Mucosa of rectum (tissue), 2 donors: ENCODE measurements around the gene CGB2.
A peak's percentile ranks its signal among the peaks of the same experiment; 100 is the strongest.

Source experiments
- H3K27ac ChIP-seq, 2 donors: one replicate each; pipeline ENCODE4 v1.7.0; 2013; ENCODE audit warnings: inconsistent platforms in 2 of 2, low read depth in 2 of 2, low read length in 2 of 2
- H3K27me3 ChIP-seq, 2 donors: one replicate each; pipeline ENCODE4 v1.7.0; 2013; ENCODE audit warnings: low read length in 2 of 2; ENCODE audit not compliant: control insufficient read depth in 2 of 2, insufficient read depth in 2 of 2
- H3K36me3 ChIP-seq, 2 donors: one replicate each; pipeline ENCODE4 v1.7.0; 2013; ENCODE audit warnings: low read length in 2 of 2; ENCODE audit not compliant: control insufficient read depth in 2 of 2, insufficient read depth in 2 of 2
- H3K4me1 ChIP-seq, 2 donors: one replicate each; pipeline ENCODE4 v1.7.0; 2013; ENCODE audit warnings: low read length in 2 of 2, mild to moderate bottlenecking in 1 of 2; ENCODE audit not compliant: control insufficient read depth in 2 of 2, insufficient read depth in 2 of 2
- H3K4me3 ChIP-seq, 2 donors: one replicate each; pipeline ENCODE4 v1.7.0; 2013; ENCODE audit warnings: low read length in 2 of 2
- H3K9ac ChIP-seq, 2 donors: one replicate each; pipeline ENCODE4 v1.7.0; 2013; ENCODE audit warnings: low read length in 2 of 2, low read depth in 1 of 2, mild to moderate bottlenecking in 1 of 2
- H3K9me3 ChIP-seq, 2 donors: one replicate each; pipeline ENCODE4 v1.7.0; 2013; ENCODE audit warnings: low read length in 2 of 2; ENCODE audit not compliant: control insufficient read depth in 2 of 2
- donor health status: healthy.
- donor health status: Normal muscosa, but diverticular disease.

CGB2 gene

DNA sequence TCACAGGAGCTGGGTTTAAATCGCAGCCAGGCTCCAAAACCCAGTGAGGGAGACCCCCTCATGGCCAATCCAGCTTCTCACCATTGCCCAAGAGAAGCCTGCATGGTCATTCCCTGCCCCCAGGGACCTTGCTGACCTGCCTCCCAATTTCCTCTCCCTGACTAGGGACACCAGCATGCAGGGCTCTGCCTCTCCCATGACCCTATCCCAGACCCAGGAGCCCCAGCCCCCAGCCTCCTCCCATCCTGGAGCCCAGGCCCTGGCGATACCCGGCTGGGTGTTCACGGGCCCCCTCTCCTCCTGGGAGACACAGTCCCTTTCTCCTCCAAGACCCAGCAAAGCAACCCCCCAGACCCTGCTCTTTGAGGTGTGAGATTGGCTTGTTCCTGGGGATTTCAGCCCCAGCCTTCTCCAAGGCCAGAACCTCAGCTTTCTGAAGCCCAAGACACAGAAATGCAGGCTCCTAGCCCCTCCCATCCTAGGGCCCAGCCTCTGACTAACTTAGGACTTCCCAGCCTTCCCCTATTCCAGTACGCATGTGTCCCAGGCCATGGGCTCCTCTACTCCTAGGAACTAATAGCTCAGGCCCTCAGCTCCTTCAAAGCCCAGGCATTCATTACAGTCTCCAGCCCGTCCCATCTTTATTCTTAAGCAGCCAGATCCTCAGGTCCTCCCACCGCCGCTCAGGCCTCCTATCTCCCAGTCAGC is 39.7 kb upstream of the CGB2 start:
- Histone ChIP-seq H3K9ac (peak overlapping the region; percentile 87 to 95), H3K4me3 (peak overlapping the region; percentile 88 to 99), H3K27me3 (no peaks in the 10 kb centered on the region), H3K27ac (peak overlapping the region; percentile 98), H3K4me1 (peaks cover 16% of the 10 kb centered on the region in 2 donors), H3K36me3 (peaks cover 0 to 19% of the 10 kb centered on the region in 2 donors), H3K9me3 (no peaks in the 10 kb centered on the region)

DNA sequence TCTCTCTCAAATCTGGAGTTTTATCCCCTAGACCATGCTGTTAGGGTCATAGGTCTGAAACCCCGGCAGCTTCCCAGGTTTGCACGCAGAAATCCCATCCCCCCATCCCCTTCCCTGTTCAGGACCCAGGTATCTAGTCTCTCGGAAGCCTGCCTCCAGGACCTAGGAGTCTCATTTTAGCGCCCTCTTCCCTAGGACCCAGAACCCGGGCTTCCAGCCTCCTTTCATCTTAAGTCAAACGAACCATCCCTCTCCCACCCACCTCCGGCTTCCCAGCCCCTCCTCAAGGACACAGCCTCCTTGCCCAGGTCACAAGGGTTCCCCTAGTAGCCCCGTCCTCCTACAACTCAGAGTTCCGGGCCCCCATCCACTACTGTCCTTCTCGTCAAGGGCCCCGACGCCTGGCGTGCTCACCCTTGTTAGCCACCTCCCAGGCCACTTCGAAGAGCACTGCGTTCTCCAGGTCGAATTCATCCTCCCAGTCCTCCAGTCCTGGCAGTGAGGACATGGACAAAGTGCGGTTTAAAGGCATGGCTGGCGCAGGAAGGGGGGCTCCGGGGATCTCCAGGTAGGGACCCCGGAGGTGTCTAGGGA is 39.0 kb upstream of the CGB2 start:
- H3K9ac ChIP-seq, result peak overlapping the region; percentile 87 to 95
- H3K27ac ChIP-seq, result peak overlapping the region; percentile 98
- H3K4me3 ChIP-seq, result peak overlapping the region; percentile 88 to 99
- no peaks in the 10 kb centered on the region for H3K27me3 ChIP-seq
- peaks cover 0 to 16% of the 10 kb centered on the region in 2 donors for H3K36me3 ChIP-seq
- H3K4me1 ChIP-seq, result peaks cover 16% of the 10 kb centered on the region in 2 donors
- H3K9me3 ChIP-seq, result no peaks in the 10 kb centered on the region

DNA sequence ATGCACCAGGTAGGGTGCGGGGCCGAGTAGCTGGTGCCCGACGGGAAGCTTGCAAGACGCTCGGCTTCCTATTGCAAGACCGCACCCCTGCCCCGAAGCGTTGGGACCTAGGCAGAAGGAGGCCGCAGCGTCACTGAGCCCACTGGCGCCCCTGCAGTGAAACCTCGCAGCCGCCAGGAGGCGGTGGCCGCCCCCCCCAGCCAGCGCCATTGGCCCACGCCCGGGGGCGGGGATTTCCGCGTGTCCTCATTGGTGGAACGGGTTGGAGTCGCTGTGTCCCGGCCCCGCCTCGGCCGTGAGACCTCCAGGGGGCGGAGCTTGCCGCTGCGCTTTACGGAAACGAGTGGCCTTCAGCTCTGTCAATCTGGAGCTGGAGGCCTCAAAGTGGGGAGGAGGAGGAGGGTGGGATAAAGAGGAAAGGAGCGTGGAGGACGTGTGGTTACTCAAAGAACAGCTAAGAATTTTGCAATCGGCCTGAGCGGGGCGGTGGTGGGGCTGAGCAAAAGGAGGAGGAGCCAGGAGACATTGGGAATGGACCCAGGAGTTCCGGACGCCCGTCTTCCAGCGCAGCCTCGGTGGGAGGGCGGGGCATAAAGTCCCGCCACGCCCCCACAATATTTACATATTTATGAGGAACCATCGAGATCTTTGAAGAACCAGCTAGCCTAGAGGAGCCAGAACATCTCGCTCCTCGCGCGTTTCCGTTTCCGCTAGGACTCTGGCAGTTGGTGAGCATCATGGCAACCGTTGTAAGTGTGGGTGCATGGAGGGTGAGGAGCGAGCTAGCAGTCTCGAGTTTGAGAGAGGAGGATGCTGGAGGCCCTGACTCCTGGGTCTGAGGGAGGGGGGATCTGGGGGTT is 38.3 kb upstream of the CGB2 start, which contains the start of the genes GYS1 and RUVBL2:
GYS1 (minus strand) TSS at position 135 of the 860 bp plus-strand sequence. CDS start 197 bp downstream, outside the sequence.
RUVBL2 (plus strand) TSS at position 713 of the 860 bp plus-strand sequence; CDS start at position 738, 25 bp downstream.
- Histone ChIP-seq H3K36me3 (peaks cover 0 to 11% of the 10 kb centered on the region in 2 donors), H3K4me1 (peaks cover 16% of the 10 kb centered on the region in 2 donors), H3K9me3 (no peaks in the 10 kb centered on the region), H3K27ac (peak within 1 kb of the TSS; percentile 98), H3K4me3 (peak within 1 kb of the TSS; percentile 89 to 99), H3K27me3 (no peaks in the 10 kb centered on the region), H3K9ac (peak within 1 kb of the TSS; percentile 87 to 95)

DNA sequence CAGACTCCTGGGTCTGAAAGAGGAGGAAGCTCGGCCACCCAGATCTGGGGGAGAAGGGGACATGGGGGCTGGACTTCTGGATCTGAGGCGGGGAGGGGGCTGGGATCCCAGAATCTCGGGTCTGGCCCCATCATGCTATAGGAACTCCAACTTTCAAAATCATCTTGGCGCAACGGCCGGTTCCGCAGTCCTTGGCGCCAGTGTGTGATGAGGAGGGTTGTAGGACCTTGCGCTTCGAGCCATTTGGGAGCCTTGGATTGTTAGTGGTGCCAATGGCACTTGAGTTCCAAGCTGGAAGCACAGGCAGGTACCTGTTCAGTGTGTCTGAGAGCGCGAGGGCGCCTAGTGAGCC is 37.7 kb upstream of the CGB2 start:
- peak overlapping the region; percentile 89 to 99 for H3K4me3 ChIP-seq
- H3K9me3 ChIP-seq, result no peaks in the 10 kb centered on the region
- H3K4me1 ChIP-seq, result peaks cover 16% of the 10 kb centered on the region in 2 donors
- H3K27me3 ChIP-seq, result no peaks in the 10 kb centered on the region
- peak overlapping the region; percentile 84 to 95 for H3K9ac ChIP-seq
- peaks cover 0 to 6% of the 10 kb centered on the region in 2 donors for H3K36me3 ChIP-seq
- H3K27ac ChIP-seq, result peak overlapping the region; percentile 98

DNA sequence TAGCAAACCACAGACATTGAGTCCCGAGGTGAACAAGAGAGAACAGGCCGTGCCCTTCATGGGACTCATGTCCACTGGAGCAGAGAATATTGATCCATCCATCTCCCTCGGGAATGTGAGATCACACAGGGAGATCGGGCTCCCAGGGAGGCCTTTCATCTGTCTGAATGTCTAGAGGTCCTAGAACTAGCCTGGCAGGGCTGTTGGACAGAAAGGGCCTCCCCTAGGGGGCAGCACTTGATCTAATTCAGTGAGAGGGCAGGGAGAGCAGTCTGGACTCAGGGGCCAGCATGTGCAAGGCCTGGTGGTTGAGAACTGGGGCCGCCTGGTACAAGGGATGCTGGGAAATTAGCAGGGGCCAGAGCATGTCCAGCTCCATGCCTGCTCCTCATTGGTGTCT is 33.7 kb upstream of the CGB2 start:
- H3K27ac ChIP-seq, result no peak overlapping the region
- H3K4me1 ChIP-seq, result peaks cover 4 to 6% of the 10 kb centered on the region in 2 donors
- H3K27me3 ChIP-seq, result no peaks in the 10 kb centered on the region
- H3K4me3 ChIP-seq, result no peak overlapping the region
- H3K9ac ChIP-seq, result no peak overlapping the region
- peaks cover 0 to 5% of the 10 kb centered on the region in 2 donors for H3K36me3 ChIP-seq
- no peaks in the 10 kb centered on the region for H3K9me3 ChIP-seq

DNA sequence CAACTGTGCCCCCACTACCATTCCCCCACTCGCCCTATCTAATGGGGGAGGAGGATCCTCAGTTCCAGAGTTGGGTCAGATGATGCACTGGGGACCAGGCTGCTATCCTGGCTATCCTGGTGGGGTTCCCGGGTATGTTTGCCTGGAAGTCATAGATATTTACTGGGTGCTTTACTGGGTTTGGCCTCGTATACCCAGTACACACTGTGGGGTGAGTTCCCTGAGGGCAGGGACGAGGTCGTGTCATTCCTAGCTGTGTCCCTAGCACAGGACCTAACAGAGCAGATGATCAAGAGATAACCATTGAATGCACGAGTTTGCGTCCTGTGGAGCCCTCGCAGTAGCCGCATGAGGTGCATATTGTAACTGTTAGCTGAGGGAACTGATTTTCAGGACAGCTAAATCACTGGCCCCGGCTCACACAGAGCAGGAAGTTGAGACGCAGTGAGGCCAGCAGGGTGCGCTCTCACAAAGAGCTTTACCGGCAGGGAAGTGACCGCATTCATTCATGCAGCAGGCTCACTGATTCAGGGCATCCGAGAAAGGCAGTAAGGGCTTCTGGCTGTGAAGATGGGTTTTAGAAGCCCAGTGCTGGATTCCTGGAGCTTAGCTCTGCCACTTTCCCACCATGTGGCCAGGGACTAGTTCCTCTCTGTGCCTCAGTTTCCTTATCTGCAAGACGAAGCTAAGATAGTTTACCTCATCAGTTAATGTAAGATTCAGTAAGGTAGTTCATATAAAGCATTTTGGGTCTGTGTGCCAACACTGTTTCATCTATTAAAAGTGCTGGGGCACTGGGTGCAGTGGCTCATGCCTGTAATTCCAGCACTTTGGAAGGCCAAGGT is 32.0 kb upstream of the CGB2 start:
- no peaks in the 10 kb centered on the region for H3K4me1 ChIP-seq

DNA sequence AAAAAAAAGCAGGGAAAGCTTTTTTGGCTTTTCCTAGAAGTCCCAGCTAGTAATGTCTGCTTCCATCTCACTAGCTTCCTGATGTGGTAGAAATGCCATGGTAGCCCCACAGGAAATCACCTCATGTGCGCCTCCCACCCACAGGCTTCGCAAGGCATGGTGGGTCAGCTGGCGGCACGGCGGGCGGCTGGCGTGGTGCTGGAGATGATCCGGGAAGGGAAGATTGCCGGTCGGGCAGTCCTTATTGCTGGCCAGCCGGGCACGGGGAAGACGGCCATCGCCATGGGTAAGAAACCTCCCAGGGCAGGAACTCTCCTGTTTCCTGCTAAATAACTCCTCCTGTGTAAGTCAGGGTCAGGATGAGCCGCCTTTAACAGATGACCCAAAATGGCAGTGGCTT is 27.6 kb upstream of the CGB2 start:
- no peak overlapping the region for H3K27ac ChIP-seq
- H3K27me3 ChIP-seq, result no peaks in the 10 kb centered on the region
- H3K4me3 ChIP-seq, result no peak overlapping the region
- H3K9ac ChIP-seq, result no peak overlapping the region
- no peaks in the 10 kb centered on the region for H3K9me3 ChIP-seq
- H3K4me1 ChIP-seq, result no peaks in the 10 kb centered on the region
- H3K36me3 ChIP-seq, result peaks cover 32 to 44% of the 10 kb centered on the region in 2 donors

More for the DNA sequence above, 32.0 kb upstream of the CGB2 start:
- no peaks in the 10 kb centered on the region for H3K27me3 ChIP-seq
- no peak overlapping the region for H3K4me3 ChIP-seq
- H3K9ac ChIP-seq, result no peak overlapping the region
- H3K27ac ChIP-seq, result no peak overlapping the region
- no peaks in the 10 kb centered on the region for H3K9me3 ChIP-seq
- peaks cover 8 to 19% of the 10 kb centered on the region in 2 donors for H3K36me3 ChIP-seq

DNA sequence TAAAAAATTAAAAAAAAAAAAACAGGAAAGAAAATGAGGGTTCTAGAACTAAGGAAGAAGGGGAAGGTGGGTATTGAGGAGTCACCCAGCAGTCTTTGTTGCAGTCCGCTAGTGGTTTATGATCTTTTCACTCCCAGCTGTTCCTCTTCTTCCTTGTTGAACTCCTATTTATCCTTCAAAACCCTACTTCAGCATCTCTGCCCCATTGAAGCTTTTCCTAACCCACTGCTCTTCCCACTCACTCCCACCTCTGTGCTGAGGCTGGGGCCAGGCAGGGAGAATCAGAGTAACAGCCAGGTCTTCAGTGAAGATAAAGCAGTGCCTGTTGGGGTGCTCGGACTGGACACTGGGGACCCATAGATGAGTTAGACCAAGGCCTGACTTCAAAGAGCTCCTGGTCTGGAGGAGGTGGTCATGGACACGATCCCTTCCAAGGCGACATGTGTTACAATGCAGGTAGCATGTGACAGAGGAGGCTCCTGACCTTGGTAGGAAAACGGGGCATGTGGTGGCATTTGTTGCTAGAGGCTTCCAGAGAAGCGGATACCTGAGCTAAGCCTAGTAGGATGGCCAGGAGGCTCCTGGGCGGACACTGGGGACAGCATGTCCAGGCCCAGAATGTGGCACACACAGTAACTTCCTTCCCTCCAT is 26.6 kb upstream of the CGB2 start:
- Histone ChIP-seq H3K36me3 (peaks cover 39 to 52% of the 10 kb centered on the region in 2 donors), H3K9me3 (no peaks in the 10 kb centered on the region), H3K27ac (no peak overlapping the region), H3K4me1 (no peaks in the 10 kb centered on the region), H3K9ac (no peak overlapping the region), H3K4me3 (no peak overlapping the region), H3K27me3 (no peaks in the 10 kb centered on the region)

DNA sequence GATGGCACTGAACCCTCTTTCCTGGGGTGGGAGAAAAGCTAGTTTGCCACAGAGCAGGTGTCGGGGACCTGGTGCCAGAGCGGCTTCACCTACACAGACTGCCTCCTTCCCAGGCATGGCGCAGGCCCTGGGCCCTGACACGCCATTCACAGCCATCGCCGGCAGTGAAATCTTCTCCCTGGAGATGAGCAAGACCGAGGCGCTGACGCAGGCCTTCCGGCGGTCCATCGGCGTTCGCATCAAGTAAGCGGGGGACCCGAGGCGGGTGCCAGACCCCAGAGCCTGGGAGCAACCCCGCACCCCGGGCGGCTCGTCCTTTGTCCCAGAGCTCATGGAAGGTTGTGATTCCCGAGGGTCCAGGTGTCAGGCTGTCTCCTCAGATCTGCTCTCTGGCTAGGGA is 24.8 kb upstream of the CGB2 start:
- no peaks in the 10 kb centered on the region for H3K27me3 ChIP-seq
- H3K9ac ChIP-seq, result no peak overlapping the region
- H3K36me3 ChIP-seq, result peaks cover 46 to 65% of the 10 kb centered on the region in 2 donors
- H3K4me3 ChIP-seq, result no peak overlapping the region
- H3K4me1 ChIP-seq, result no peaks in the 10 kb centered on the region
- H3K27ac ChIP-seq, result no peak overlapping the region
- no peaks in the 10 kb centered on the region for H3K9me3 ChIP-seq
